HepG2 (cell line): ENCODE measurements around the gene VAC14. TPM values are rescaled to one million over a fixed set of nuclear protein-coding genes. Genes with fewer than 3 reads are reported as not detected.
A peak's percentile ranks its signal among the peaks of the same experiment; 100 is the strongest.

Source experiments
- BRD4 ChIP-seq: sonication (generic); formaldehyde crosslinking; IDR thresholded peaks from 2 replicates; pipeline ENCODE4 v1.4.0; 2020; ENCODE audit warnings: missing genetic modification reagents
- EP300 ChIP-seq, 3 experiments: sonication (generic) in 1 of 3; formaldehyde crosslinking in 1 of 3; IDR thresholded peaks; 2 replicates each; pipeline versions ENCODE4 v1.5.1 to v1.6.1; 2011 to 2020; ENCODE audit warnings: low read depth in 2 of 3, low read length in 2 of 3, borderline replicate concordance in 1 of 3, improper control_type of control experiment in 1 of 3, mild to moderate bottlenecking in 1 of 3, missing genetic modification reagents in 1 of 3, moderate library complexity in 1 of 3
- GFI1 ChIP-seq: sonication (generic); formaldehyde crosslinking; IDR thresholded peaks from 2 replicates; pipeline ENCODE4 v1.5.0; 2020; ENCODE audit warnings: missing genetic modification reagents, mild to moderate bottlenecking, borderline replicate concordance
- MIXL1 ChIP-seq: IDR thresholded peaks from 2 replicates; pipeline ENCODE4 v1.6.1; 2016
- MTF2 ChIP-seq: sonication (generic); formaldehyde crosslinking; IDR thresholded peaks from 2 replicates; pipeline ENCODE4 v1.5.0; 2020; ENCODE audit warnings: missing genetic modification reagents, borderline replicate concordance
- MYNN ChIP-seq: sonication (generic); formaldehyde crosslinking; IDR thresholded peaks from 2 replicates; pipeline ENCODE4 v1.4.0; 2020; ENCODE audit warnings: mild to moderate bottlenecking, low read depth, missing genetic modification reagents
- SIX4 ChIP-seq: sonication (generic); formaldehyde crosslinking; IDR thresholded peaks from 2 replicates; pipeline ENCODE4 v1.4.0; 2020; ENCODE audit warnings: missing genetic modification reagents
- TBL1XR1 ChIP-seq: fragments of 150-350 bp; IDR thresholded peaks from 2 replicates; pipeline ENCODE4 v1.6.1; 2014; ENCODE audit warnings: borderline replicate concordance, low read length; ENCODE audit not compliant: partially characterized antibody
- ZC3H13 ChIP-seq: sonication (generic); formaldehyde crosslinking; IDR thresholded peaks from 2 replicates; pipeline ENCODE4 v1.8.1; 2023; ENCODE audit warnings: mild to moderate bottlenecking, missing genetic modification reagents, moderate library complexity
- ZNF101 ChIP-seq: sonication (generic); formaldehyde crosslinking; IDR thresholded peaks from 2 replicates; pipeline ENCODE4 v1.4.0; 2020; ENCODE audit warnings: mild to moderate bottlenecking, low read depth, missing genetic modification reagents, borderline replicate concordance
- ZNF136 ChIP-seq: sonication (generic); formaldehyde crosslinking; IDR thresholded peaks from 2 replicates; pipeline ENCODE4 v1.8.1; 2022; ENCODE audit warnings: low read depth, mild to moderate bottlenecking, moderate library complexity, missing genetic modification reagents
- ZNF24 ChIP-seq: fragments of 450-650 bp; IDR thresholded peaks from 2 replicates; pipeline ENCODE4 v1.6.1; 2017; ENCODE audit warnings: antibody characterized with exemption, mild to moderate bottlenecking
- ZNF34 ChIP-seq: sonication (generic); formaldehyde crosslinking; IDR thresholded peaks from 2 replicates; pipeline ENCODE4 v1.4.0; 2020; ENCODE audit warnings: mild to moderate bottlenecking, missing genetic modification reagents, borderline replicate concordance
- ZNF354B ChIP-seq: sonication (generic); formaldehyde crosslinking; IDR thresholded peaks from 2 replicates; pipeline ENCODE4 v1.8.0; 2022; ENCODE audit warnings: mild to moderate bottlenecking, missing genetic modification reagents
- ZNF44 ChIP-seq: sonication (generic); formaldehyde crosslinking; IDR thresholded peaks from 2 replicates; pipeline ENCODE4 v1.5.1; 2020; ENCODE audit warnings: mild to moderate bottlenecking, missing genetic modification reagents
- polyA plus RNA-seq, 8 experiments: library from polyadenylated mRNA; depleted of rRNA in 3 of 8; stranded (reverse) in 7 of 8; unstranded in 1 of 8; fragments of >200 nt; fragmentation: Illumina TruSeq in 4 of 8; extraction: Trizol in 4 of 8; gene quantifications; 2 replicates each; pipeline versions ENCODE4 v1.2.1 to v1.2.3, GENCODE V29; 2011 to 2016; ENCODE audit warnings: low read depth in 4 of 8, missing spikeins in 1 of 8, mixed read lengths in 1 of 8; ENCODE audit not compliant: insufficient read depth in 1 of 8
- total RNA-seq, 5 experiments: library from RNA; depleted of rRNA; stranded (reverse); fragments of >200 nt; fragmentation: Illumina TruSeq; extraction: Trizol; gene quantifications; 2 replicates each; pipeline ENCODE4 v1.2.3, GENCODE V29; 2016; ENCODE audit warnings: low read depth in 1 of 5
- TF ChIP-seq, protein P1 (sequence below): sonication (generic); formaldehyde crosslinking; IDR thresholded peaks from 2 replicates; pipeline ENCODE4 v1.8.1; 2023; ENCODE audit warnings: missing genetic modification reagents, inconsistent platforms, borderline replicate concordance
- TF ChIP-seq, protein P2 (sequence below): sonication (generic); formaldehyde crosslinking; IDR thresholded peaks from 2 replicates; pipeline ENCODE4 v1.5.0; 2020; ENCODE audit warnings: mild to moderate bottlenecking, missing genetic modification reagents
- TF ChIP-seq, protein P3 (sequence below): sonication (generic); formaldehyde crosslinking; IDR thresholded peaks from 2 replicates; pipeline ENCODE4 v1.5.0; 2020; ENCODE audit warnings: missing genetic modification reagents
- TF ChIP-seq, protein P4 (sequence below): sonication (generic); formaldehyde crosslinking; IDR thresholded peaks from 2 replicates; pipeline ENCODE4 v1.4.0; 2020; ENCODE audit warnings: mild to moderate bottlenecking, missing genetic modification reagents

Gene VAC14
- total and polyA plus RNA-seq, 2 of the 13 experiments (the other 11 are each of a cell fraction or from before 2014, with no cell fraction given): 23.5 to 24.6 TPM

DNA sequence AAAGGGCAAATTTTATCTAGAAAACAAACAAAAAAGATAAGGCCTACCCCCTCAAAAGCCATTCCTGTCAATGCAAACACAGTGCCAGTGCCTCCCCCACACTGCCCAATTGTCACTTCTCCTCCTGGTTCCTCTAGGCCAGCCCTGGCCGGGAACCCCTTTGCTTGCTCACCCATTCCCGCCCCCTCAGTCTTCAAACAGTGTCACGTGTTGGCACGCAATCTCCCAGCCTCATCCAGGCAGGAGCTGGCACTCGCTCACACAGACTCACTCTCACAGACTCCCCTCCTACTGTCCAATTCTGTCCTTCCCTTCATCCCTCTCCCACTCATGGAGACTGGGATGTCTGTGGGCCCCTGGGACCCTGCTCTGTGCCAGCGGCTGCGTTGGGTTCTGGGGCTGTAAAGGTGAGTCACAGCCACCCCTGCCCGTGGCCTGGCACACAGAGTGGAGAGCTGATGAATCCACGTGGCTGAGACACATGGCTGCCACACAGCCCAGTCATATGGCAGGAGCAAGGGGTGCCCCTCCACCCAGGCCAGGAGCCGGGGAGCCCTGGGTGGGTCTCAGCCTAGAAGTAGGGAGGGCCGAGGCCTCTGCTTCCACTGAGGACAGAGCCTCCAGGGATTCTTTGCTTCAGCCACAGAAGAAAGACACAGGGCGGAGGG is 54.8 kb downstream of the VAC14 start (continued):
- TF ChIP-seq, protein P1, sequence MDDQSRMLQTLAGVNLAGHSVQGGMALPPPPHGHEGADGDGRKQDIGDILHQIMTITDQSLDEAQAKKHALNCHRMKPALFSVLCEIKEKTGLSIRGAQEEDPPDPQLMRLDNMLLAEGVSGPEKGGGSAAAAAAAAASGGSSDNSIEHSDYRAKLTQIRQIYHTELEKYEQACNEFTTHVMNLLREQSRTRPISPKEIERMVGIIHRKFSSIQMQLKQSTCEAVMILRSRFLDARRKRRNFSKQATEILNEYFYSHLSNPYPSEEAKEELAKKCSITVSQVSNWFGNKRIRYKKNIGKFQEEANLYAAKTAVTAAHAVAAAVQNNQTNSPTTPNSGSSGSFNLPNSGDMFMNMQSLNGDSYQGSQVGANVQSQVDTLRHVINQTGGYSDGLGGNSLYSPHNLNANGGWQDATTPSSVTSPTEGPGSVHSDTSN (CRISPR knock-in tag): peak; percentile 24; the same call in 1 of the 2 replicates
- 0 out of 2 replicates have a peak, but pooled peaks have one; percentile 55 for TF ChIP-seq ZNF354B (CRISPR knock-in tag)
- TF ChIP-seq MIXL1: no peak
- peak in 1 of 2 experiments; percentile 75; a peak in 1 of 4 replicates for TF ChIP-seq EP300 (IDR thresholded peaks at IDR 0.05; ENCODE audit: low read depth in 2 of 2, low read length in 2 of 2)
- peak; percentile 66; the same call in 1 of the 2 replicates for TF ChIP-seq EP300 (CRISPR knock-in tag; IDR thresholded peaks at IDR 0.05; ENCODE audit: borderline replicate concordance)
- no peak; the same call in 1 of the 2 replicates for TF ChIP-seq ZNF34 (CRISPR knock-in tag)
- TF ChIP-seq ZNF24: no peak
- TF ChIP-seq, protein P2, sequence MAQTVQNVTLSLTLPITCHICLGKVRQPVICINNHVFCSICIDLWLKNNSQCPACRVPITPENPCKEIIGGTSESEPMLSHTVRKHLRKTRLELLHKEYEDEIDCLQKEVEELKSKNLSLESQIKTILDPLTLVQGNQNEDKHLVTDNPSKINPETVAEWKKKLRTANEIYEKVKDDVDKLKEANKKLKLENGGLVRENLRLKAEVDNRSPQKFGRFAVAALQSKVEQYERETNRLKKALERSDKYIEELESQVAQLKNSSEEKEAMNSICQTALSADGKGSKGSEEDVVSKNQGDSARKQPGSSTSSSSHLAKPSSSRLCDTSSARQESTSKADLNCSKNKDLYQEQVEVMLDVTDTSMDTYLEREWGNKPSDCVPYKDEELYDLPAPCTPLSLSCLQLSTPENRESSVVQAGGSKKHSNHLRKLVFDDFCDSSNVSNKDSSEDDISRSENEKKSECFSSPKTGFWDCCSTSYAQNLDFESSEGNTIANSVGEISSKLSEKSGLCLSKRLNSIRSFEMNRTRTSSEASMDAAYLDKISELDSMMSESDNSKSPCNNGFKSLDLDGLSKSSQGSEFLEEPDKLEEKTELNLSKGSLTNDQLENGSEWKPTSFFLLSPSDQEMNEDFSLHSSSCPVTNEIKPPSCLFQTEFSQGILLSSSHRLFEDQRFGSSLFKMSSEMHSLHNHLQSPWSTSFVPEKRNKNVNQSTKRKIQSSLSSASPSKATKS: 0 out of 2 replicates have a peak, but pooled peaks have one; percentile 17
- peak; percentile 23; the same call in 1 of the 2 replicates for TF ChIP-seq SIX4 (CRISPR knock-in tag)
- no peak for TF ChIP-seq GFI1 (CRISPR knock-in tag)
- TF ChIP-seq TBL1XR1: no peak
- 0 out of 2 replicates have a peak, but pooled peaks have one; percentile 62 for TF ChIP-seq ZNF44 (CRISPR knock-in tag)
- TF ChIP-seq, protein P3, sequence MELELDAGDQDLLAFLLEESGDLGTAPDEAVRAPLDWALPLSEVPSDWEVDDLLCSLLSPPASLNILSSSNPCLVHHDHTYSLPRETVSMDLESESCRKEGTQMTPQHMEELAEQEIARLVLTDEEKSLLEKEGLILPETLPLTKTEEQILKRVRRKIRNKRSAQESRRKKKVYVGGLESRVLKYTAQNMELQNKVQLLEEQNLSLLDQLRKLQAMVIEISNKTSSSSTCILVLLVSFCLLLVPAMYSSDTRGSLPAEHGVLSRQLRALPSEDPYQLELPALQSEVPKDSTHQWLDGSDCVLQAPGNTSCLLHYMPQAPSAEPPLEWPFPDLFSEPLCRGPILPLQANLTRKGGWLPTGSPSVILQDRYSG (CRISPR knock-in tag): no peak; the same call in none of the 2 replicates
- TF ChIP-seq BRD4 (CRISPR knock-in tag): no peak
- no peak for TF ChIP-seq MTF2
- no peak for TF ChIP-seq ZNF136
- TF ChIP-seq MYNN (CRISPR knock-in tag): no peak
- peak; percentile 21; the same call in 1 of the 2 replicates for TF ChIP-seq ZNF101 (CRISPR knock-in tag)
- 0 out of 2 replicates have a peak, but pooled peaks have one; percentile 40 for TF ChIP-seq ZC3H13 (CRISPR knock-in tag)
- TF ChIP-seq, protein P4, sequence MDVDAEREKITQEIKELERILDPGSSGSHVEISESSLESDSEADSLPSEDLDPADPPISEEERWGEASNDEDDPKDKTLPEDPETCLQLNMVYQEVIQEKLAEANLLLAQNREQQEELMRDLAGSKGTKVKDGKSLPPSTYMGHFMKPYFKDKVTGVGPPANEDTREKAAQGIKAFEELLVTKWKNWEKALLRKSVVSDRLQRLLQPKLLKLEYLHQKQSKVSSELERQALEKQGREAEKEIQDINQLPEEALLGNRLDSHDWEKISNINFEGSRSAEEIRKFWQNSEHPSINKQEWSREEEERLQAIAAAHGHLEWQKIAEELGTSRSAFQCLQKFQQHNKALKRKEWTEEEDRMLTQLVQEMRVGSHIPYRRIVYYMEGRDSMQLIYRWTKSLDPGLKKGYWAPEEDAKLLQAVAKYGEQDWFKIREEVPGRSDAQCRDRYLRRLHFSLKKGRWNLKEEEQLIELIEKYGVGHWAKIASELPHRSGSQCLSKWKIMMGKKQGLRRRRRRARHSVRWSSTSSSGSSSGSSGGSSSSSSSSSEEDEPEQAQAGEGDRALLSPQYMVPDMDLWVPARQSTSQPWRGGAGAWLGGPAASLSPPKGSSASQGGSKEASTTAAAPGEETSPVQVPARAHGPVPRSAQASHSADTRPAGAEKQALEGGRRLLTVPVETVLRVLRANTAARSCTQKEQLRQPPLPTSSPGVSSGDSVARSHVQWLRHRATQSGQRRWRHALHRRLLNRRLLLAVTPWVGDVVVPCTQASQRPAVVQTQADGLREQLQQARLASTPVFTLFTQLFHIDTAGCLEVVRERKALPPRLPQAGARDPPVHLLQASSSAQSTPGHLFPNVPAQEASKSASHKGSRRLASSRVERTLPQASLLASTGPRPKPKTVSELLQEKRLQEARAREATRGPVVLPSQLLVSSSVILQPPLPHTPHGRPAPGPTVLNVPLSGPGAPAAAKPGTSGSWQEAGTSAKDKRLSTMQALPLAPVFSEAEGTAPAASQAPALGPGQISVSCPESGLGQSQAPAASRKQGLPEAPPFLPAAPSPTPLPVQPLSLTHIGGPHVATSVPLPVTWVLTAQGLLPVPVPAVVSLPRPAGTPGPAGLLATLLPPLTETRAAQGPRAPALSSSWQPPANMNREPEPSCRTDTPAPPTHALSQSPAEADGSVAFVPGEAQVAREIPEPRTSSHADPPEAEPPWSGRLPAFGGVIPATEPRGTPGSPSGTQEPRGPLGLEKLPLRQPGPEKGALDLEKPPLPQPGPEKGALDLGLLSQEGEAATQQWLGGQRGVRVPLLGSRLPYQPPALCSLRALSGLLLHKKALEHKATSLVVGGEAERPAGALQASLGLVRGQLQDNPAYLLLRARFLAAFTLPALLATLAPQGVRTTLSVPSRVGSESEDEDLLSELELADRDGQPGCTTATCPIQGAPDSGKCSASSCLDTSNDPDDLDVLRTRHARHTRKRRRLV (CRISPR knock-in tag): peak; percentile 31; the same call in 1 of the 2 replicates
